NCI-H460 (cell line): Measurements from ENCODE around the gene RPS6KA2. TPM values are rescaled to one million over a fixed set of nuclear protein-coding genes. Genes with fewer than 3 reads are reported as not detected.

ENCODE experiments used
- DNase-seq: peaks from one replicate; pipeline ENCODE4 v3.0.0-alpha.2; 2016; ENCODE audit warnings: low read depth; ENCODE audit errors: extremely low read depth
- total RNA-seq: library from RNA; depleted of rRNA; stranded (reverse); fragments of >200 nt; shearing (Covaris generic); gene quantifications from 2 replicates; pipeline ENCODE4 v1.2.3, GENCODE V29; 2014

RPS6KA2 gene
- total RNA-seq, 1 experiment from 2014 or later = 6.7 TPM

DNA sequence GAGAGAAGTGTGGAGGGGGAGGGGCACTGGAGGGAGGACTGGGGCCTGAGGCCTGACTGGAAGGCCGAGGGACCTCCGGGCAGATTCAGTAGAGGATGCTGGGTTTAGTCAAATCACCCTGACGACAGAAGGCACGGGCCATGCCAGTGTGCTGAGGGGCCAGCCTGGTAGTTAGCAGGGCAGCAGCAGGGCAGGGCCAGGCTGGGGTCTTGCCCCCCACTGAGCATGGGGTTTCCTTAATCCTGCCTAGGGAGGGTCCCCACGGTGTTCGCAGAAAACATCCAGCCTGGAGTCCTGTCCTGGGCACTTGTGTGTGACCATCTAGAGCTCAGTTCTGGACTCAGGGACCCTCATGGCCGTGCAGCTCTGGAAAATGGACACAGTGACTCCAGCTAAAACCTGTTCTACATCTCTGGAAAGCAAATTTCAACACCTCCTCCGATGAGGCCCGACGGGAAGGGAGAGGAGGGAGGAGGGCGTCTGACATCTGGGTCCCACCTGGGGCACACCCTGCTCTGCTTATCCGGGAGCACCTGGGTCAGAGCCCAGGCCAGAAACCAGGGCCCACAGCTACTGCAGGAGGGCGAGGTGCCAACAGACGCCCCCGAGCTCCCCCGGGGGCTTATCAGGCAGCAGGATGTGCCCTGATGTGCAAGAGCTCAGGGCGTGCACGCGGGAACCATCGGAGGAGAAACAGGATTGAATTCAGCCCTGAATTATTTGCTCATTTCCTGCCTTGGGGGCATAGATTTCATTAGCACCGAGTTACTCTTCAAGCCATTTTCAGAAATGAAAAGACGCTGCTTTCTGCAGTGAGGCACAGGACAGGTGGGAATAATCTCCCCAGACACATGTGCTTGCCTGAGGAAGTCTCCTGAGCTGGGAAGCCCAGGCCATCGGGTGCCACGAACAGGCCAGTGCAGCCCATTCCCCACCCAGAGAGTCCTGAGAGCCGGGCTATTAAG lies 166.3 kb downstream of the RPS6KA2 start:
- no peak for DNase-seq

DNA sequence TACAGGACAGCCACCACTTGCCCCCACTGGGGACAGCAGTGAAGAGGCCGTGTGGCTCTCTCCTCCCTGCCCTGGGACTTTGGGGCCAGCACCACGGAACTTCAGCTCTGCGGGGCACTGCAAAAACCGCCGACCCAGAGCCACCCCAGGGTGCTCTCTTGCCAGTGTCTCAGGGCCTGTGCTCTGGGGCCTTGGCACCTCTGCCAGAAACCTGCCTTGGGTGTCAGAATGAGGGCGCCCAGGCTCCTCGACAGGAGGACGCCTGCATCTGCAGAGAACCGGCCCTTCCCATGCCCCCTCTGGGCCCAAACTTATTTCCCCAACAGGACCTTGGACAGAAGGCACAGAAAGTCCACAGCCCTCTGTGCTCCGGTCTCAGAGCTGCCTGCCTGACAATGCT lies 167.1 kb downstream of the RPS6KA2 start:
- DNase-seq = no peak

DNA sequence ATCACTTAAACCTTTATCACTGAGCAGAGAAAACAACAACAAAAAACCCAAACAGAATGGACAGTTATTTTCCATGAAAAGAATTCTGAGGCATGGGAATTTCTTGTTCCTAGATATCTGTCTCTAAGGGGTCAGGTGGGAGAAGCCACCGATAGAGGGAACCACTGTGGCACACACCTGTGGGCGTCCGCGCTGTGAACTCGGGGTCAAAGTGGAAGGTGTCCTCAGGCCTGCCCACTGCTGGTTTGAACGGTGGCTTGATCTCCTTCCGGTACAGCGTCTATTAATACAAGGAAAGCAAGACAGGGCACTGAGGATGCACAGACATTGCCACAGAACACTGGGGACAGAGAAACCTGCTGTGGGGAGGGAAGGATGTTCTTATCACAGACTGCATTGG lies 167.8 kb downstream of the RPS6KA2 start:
- DNase-seq = no peak

DNA sequence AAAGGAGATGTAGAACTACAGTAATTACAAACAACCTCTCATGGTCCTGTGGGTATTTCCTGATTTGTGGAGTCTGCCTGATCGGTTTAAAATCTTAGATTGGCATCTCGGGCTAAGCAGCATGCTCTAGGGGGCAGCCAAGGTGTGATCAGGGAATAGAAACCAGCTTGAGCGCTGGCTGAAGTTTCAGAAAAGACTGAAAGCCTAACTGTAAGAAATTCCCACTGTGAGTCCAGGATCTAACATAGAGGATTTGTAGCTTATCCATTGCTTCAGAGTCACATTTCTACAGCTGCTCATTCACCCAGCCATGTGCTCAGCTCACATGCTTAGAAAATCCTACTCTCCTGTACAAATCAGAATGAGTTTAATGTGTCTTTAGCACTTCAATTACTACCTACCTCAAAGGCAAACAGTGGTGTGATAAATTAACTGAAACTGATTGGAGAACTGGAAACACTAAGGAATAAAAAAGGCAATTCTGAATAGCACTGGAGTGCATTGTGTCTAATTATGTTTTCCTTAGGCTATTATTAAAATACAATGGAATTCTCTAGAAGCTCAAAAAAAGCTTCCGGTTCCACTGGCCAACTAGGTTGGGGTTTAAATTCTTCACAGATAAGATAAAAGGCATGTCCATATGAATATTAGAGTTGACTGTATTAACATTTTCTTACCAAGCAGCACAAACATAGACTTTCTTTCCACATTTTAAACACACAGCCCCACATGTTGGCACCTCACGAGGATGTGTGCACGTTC lies 170.5 kb downstream of the RPS6KA2 start:
- DNase-seq = no peak

DNA sequence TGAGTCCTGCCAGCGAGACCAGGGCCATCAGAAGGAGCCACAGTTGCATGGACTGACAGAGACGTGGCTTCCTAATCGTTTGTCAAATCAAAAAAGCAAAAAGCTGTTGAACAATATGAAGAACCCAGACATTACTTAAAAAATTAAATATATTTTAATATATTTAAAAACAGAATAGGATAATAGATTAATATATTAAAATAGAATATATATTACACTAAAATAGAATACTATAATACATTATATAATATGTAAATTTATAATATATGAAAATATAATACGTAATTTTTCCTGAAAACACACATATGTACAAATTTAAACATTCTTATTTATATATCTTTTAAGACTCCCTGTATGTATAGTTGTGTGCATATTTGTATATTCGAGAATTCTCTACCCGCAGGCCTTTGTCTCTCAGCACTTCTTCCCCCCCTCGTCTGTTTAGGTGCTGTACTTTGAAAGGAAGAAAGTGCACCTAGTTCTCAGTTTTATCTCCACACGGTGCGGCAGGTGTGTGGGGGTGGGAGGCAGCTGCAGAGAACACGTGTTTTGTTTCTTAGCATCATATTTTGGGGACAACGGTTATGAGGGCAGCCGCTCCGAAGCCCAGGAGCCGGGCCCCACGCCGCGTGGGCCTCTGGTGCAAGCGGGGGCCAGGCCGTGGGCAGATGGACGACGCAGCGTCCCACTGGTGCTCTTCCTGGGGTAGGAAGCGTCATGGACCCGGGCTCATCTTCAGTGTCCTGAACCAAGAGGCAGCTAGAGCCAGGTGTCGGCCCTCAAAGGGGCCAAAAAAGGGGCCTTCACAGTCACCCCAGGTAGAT lies 172.1 kb downstream of the RPS6KA2 start:
- no peak for DNase-seq

DNA sequence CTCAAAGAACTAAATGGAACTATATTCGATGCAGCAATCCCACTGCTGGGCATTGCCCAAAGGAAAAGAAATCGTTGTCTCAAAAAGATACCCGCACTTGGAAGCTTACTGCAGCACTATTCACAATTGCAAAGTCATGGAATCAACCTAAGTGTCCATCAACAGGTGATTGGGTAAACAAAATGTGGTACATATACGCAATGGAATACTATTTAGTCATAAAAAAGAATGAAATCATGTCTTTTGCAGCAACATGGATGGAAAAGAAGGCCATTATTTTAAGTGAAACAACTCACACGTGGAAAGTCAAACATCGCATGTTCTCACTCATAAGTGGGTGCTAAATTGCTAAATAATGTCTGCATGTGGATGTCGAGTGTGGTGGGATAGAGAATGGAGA lies 173.4 kb downstream of the RPS6KA2 start:
- DNase-seq = no peak

DNA sequence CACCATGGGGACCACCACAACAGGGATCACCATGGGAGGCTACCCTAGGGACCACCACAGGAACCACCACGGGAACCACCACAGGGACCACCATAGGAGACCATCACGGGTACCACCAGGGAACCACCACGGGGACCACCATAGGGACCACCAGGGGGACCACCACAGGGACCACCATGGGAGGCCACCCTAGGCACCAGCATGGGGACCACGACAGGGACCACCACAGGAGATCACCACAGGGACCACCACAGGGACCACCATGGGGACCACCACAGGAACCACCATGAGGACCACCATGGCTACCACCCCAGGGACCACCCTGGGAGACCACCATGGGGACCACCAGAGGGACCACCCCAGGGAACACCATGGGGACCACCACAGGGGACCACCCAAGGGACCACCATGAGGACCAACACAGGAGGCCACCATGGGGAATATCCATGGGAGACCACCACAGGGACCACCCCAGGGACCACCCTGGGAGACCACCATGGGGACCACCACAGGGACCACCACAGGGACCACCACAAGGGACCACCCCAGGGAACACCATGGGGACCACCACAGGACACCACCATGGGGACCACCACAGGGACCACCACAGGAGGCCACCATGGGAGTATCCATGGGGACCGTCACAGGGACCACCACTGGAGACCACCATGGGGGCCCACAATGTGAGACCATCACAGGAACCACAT lies 176.7 kb downstream of the RPS6KA2 start:
- no peak for DNase-seq

DNA sequence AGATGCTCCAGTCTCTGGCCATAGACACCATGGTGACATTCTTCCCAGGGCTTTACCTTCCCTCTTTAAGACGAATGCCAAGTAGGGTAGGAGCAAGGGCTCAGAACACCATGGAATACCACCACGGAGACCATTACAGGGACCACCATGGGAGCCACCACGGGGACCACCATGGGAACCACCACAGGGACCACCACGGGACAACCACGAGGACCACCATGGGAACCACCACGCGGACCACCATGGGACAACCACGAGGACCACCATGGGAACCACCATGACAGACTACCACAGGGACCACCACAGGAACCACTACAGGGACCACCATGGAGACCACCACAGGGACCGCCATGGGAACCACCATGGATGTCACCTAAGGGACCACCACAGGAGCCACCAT lies 177.4 kb downstream of the RPS6KA2 start:
- DNase-seq = no peak

DNA sequence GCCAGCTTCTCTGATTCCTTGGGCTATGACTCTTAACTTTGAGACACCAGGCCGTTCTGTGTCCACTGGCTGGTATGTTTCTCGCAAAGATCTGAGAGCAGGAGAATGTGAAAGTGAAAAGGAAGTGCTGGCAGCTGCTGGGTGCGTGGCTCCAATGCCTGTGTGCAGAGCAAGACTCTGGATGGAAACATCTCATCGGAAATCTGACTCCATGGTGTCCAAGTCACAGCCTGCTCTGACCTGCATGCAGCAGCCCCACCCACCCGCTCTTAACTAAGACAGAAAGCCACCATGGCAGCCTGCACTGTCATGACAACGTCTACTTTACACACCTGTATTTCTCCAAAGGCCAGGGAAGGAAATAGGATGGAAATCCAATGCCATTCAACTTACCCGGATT lies 178.0 kb downstream of the RPS6KA2 start:
- DNase-seq = no peak

DNA sequence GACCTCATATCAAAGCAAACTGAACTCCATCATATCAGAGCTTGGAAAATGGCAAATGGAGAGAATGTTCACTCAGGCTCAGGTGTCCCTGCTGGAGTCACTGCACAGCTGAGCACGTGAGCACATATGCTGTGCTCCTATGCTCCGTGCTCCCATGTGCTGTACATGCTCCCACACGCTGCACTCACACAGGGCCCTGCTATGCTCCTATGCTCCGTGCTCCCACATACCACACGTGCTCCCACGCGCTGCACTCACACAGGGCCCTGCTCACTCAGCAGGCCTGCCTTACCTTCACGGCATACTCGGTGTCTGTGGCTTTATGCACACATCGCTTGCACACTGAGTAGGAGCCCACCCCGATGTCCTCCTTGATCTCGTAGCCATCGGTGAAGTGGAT lies 178.6 kb downstream of the RPS6KA2 start:
- no peak for DNase-seq

DNA sequence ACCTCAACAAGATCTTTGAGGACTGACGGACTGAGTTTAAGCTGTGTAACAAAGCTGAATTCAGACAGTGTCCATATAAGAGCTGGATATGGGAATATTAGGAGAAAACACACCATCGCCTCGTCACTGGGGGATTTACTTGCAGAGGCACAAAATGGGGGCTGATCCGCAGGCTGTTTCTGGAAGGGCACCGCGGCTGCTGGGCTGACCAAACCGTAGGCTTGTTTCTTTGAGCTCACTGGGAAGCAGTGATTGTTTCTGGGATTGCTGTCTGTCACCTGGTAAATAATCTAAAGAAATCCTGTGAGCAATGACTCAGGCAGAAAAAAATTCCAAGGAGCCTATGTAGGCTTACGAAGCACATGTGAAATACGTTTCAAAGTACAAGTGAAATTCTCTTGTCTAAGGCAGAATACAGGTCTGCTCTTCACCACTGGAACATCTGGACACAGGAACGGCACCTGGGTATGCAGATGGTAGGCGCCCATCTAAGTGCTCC lies 180.4 kb downstream of the RPS6KA2 start:
- DNase-seq = no peak

DNA sequence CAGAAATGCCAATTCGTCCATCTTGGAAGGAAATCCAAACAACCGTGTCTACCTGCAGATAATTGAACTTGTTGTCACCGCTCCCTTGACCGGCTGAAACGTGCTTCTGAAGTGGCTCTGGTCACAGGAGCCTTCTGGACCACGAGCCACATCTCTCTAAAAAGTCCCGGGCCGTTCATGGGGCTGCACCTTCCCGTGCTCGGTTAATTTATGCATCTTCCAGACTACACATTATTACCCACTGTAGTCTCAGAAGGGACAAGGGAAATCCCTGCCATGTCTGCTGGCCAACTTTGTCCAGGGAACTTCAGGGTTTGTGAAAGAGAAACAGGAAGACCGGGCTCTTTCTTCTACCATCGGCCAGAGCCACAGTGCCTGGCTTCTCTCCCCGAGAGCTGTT lies 180.9 kb downstream of the RPS6KA2 start:
- DNase-seq = no peak

DNA sequence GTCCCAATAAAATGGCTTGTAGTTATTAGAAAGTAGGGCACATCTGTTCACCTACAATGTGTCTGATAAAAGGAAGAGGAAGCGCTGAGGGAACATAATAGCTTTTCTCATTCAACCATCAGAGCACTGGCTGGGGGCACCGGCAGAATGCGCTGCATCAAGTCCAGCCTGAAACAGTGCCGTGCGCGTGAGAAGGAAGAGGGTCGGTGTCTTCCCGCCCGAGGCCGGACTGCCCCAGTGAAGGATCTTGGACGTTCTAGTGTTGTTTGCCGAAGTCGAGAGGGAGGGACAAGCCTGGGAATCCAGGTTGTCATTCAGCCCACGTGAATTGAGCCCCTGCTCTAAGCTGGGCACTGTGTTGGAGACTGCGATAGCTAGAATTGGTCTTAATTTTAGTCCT lies 182.6 kb downstream of the RPS6KA2 start:
- no peak for DNase-seq

DNA sequence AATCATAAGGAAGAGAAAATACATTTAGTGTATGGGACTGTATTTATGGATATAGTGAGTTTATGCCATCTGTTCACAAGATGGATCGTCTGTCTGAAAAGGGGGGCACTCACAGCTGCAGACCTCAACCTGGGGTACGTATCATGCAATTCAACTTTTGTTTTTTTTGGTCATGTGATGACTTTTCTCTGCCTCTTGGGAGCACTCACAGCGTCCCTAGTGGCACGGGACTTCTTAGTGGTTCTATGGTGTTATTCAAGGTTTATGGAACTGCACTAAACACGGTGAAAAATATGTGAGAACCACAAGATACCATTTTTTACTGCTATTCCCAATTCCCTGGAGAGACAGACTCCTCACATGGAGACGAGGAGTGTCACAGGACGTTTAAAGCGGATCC lies 183.9 kb downstream of the RPS6KA2 start:
- DNase-seq = no peak

DNA sequence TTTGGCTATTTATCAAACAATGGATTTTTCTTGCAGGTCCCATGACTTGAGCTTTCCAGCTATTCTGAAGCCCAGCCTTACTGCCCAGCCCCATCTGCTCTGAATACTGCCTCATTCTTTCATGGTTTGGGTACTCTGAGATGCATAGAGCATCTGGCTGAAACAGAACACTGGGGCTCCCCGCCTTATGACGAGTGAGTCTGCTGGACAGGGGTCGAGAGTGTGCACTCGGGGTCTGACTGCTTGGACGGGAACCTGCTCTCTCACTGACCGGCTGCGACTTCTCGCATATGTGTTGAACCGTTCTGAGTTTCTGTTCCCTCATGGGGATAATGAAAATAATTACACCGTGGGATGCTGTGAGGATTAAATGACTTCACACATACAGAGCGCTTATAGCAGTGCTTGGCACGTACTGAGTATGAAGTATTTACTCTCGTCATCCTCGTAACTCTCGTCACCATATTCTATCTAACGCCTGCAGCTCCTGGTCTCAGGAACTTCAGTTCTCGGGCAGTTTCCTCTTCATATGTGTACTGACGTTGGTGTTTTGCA lies 184.8 kb downstream of the RPS6KA2 start:
- DNase-seq = no peak

DNA sequence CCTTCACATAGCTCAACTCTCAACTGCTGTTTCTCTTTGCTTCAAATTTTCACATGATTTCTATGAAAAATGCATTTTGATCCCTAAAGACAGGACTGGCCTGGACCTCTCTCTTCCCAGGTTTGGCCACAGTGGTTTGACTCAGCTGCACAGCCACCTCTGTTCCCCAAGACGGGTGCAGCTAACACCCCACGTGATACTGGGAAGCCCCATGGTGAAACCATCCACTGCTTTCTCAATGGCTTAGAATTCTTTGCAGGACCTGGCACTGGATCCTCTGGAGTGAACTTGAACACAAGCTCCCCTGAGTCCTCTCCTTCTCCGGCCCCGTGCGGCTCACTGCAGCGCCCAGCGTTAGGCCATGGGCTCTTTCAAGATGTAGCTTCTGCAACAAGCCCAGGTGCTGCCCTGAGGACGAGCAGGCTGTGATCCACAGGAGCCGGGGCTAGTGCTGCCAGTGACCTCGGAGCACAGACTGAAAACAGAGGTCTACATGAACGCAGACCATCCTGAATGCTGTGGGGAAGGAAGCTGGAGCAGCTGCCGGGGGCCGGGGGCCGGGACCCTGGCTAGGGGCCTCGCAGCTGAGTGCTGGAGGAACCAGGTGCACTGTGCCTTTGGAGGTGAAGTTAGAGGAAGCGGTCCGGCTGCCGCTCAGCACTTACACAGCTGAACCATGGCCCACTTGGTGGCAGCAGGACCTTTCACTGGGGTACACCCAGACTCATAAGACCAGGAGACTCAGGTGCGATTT lies 185.5 kb downstream of the RPS6KA2 start:
- DNase-seq = no peak

DNA sequence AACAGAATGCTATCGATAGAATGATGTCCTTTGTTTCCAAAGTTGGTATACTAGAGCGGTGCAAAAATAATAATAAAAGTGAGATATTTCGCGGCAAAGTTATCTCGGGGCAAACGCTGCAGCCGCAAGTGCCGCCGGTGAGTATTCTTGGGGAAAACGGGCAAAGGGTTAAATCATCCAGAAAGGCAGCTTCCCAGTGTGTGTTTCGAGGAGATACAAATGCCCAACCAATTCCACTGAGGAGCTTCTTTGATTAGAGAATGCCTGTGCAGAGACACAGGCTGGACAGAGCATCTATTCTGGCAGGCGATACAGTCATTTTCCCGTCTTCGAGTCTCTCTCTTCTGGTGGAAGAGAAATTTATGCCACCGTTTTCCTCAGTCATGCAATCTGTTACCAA lies 186.3 kb downstream of the RPS6KA2 start:
- no peak for DNase-seq

DNA sequence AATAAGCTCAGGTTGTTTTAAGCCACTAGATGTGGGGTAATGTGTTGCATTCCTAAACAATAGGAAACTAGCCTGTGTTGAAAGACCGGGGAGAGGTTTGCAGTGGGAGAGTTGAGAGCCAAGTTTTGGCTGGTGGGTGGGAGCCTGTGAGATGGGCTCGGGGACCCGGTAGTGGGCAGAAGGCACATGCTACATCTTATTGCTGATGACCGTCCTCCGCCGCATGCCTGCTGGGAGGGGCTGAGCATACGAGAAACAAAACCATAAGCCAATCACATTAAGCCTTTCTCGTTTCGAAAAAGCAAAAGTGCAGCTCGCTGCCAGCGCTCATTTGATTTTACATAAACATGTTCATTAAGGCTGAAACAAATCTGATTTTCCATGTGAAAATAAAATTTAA lies 186.9 kb downstream of the RPS6KA2 start:
- DNase-seq = no peak
